Measurements from ENCODE around the gene CALML5. TPM values are rescaled to one million over a fixed set of nuclear protein-coding genes. Genes with fewer than 3 reads are reported as not detected.
A peak's percentile ranks its signal among the peaks of the same experiment; 100 is the strongest.

The CALML5 gene
- not detected in 2 replicates for total RNA-seq (ENCODE audit: low replicate concordance)
- long read RNA-seq, result 0 reads

GRCh38 chr10:5499493-5500140 is at the start of gene CALML5:
Gene CALML5, minus strand, starts transcription at chr10:5499570. Its CDS starts 132 bp downstream, at chr10:5499438.
- TF ChIP-seq CTCF (conservative IDR thresholded peaks at IDR 0.05), result no peak
- DNase-seq (ENCODE audit: extremely low spot score, unreplicated experiment), result no peak
- Mint-ChIP-seq H3K9me3 (no peaks in the 10 kb centered on the region), H3K27ac (no peak within 1 kb of the TSS), H3K4me3 (no peak within 1 kb of the TSS), H3K4me1 (ENCODE audit: unreplicated experiment) (peaks cover 35% of the 10 kb centered on the region), H3K36me3 (no peaks in the 10 kb centered on the region), H3K27me3 (no peaks in the 10 kb centered on the region)

GRCh38 chr10:5547931-5548660 is 48.7 kb upstream of the CALML5 start:
- TF ChIP-seq CTCF (conservative IDR thresholded peaks at IDR 0.05), result no peak
- Mint-ChIP-seq H3K27ac (no peak overlapping the region), H3K4me1 (ENCODE audit: unreplicated experiment) (peaks cover 19% of the 10 kb centered on the region), H3K9me3 (no peaks in the 10 kb centered on the region), H3K4me3 (no peak overlapping the region), H3K36me3 (peaks cover 4% of the 10 kb centered on the region), H3K27me3 (no peaks in the 10 kb centered on the region)
- DNase-seq (ENCODE audit: extremely low spot score, unreplicated experiment), result no peak

GRCh38 chr10:5547681-5547930 is 48.2 kb upstream of the CALML5 start:
- Mint-ChIP-seq H3K27me3 (no peaks in the 10 kb centered on the region), H3K27ac (no peak overlapping the region), H3K4me3 (no peak overlapping the region), H3K36me3 (peaks cover 4% of the 10 kb centered on the region), H3K9me3 (no peaks in the 10 kb centered on the region), H3K4me1 (ENCODE audit: unreplicated experiment) (peaks cover 14% of the 10 kb centered on the region)
- no peak for TF ChIP-seq CTCF (conservative IDR thresholded peaks at IDR 0.05)
- DNase-seq (ENCODE audit: extremely low spot score, unreplicated experiment), result no peak

- Mint-ChIP-seq H3K36me3 (peaks cover 4% of the 10 kb centered on the region), H3K9me3 (no peaks in the 10 kb centered on the region), H3K27ac (no peak overlapping the region), H3K4me3 (peak overlapping the region; percentile 68), H3K4me1 (ENCODE audit: unreplicated experiment) (peaks cover 10% of the 10 kb centered on the region), H3K27me3 (no peaks in the 10 kb centered on the region)
- no peak for DNase-seq (ENCODE audit: extremely low spot score, unreplicated experiment)
- TF ChIP-seq CTCF (conservative IDR thresholded peaks at IDR 0.05), result no peak
Measured at GRCh38 chr10:5546891-5547680, 47.7 kb upstream of the CALML5 start.

GRCh38 chr10:5545778-5546710 is 46.7 kb upstream of the CALML5 start:
- Mint-ChIP-seq H3K27ac (no peak overlapping the region), H3K4me3 (peak overlapping the region; percentile 68)
- no peak for DNase-seq (ENCODE audit: extremely low spot score, unreplicated experiment)

More at GRCh38 chr10:5545778-5546710, 46.7 kb upstream of the CALML5 start:
- no peaks in the 10 kb centered on the region for H3K27me3 Mint-ChIP-seq
- peaks cover 8% of the 10 kb centered on the region for H3K4me1 Mint-ChIP-seq (ENCODE audit: unreplicated experiment)
- H3K36me3 Mint-ChIP-seq, result peaks cover 4% of the 10 kb centered on the region
- TF ChIP-seq CTCF (conservative IDR thresholded peaks at IDR 0.05), result no peak
- no peaks in the 10 kb centered on the region for H3K9me3 Mint-ChIP-seq

Measured in type B pancreatic cell (in vitro differentiated cells).